Mucosa of stomach (tissue), 1 donor: Measurements from ENCODE around the gene SUSD3.

Source experiments
- H3K27me3 ChIP-seq: one replicate; pipeline ENCODE4 v1.7.0; 2013; ENCODE audit warnings: mild to moderate bottlenecking, low read length; ENCODE audit not compliant: control insufficient read depth, insufficient read depth
- H3K36me3 ChIP-seq: one replicate; pipeline ENCODE4 v1.7.0; 2013; ENCODE audit warnings: low read length; ENCODE audit not compliant: control insufficient read depth, insufficient read depth
- H3K4me1 ChIP-seq: one replicate; pipeline ENCODE4 v1.7.0; 2013; ENCODE audit warnings: mild to moderate bottlenecking, low read length; ENCODE audit not compliant: control insufficient read depth, insufficient read depth
- H3K4me3 ChIP-seq: one replicate; pipeline ENCODE4 v1.7.0; 2013; ENCODE audit warnings: low read length
- H3K9ac ChIP-seq: one replicate; pipeline ENCODE4 v1.7.0; 2013; ENCODE audit warnings: mild to moderate bottlenecking, low read length, moderate library complexity
- H3K9me3 ChIP-seq: one replicate; pipeline ENCODE4 v1.7.0; 2013; ENCODE audit warnings: mild to moderate bottlenecking, low read length, moderate library complexity; ENCODE audit not compliant: control insufficient read depth
- donor health status: Pancreatic carcinoma.

The SUSD3 gene

GRCh38 chr9:93123561-93124283, 65.2 kb downstream of the SUSD3 start:
- Histone ChIP-seq H3K9me3 (no peaks in the 10 kb centered on the region), H3K4me1 (peaks cover 22% of the 10 kb centered on the region), H3K27me3 (no peaks in the 10 kb centered on the region), H3K36me3 (no peaks in the 10 kb centered on the region), H3K9ac (no peak overlapping the region), H3K4me3 (no peak overlapping the region)

- no peak overlapping the region for H3K9ac ChIP-seq
- no peaks in the 10 kb centered on the region for H3K36me3 ChIP-seq
- no peaks in the 10 kb centered on the region for H3K9me3 ChIP-seq
- H3K4me3 ChIP-seq: no peak overlapping the region
- peaks cover 21% of the 10 kb centered on the region for H3K4me1 ChIP-seq
- no peaks in the 10 kb centered on the region for H3K27me3 ChIP-seq
Measured at GRCh38 chr9:93124793-93125192, 66.3 kb downstream of the SUSD3 start.

- Histone ChIP-seq H3K9ac (no peak overlapping the region), H3K27me3 (no peaks in the 10 kb centered on the region), H3K9me3 (no peaks in the 10 kb centered on the region), H3K4me3 (no peak overlapping the region), H3K36me3 (no peaks in the 10 kb centered on the region), H3K4me1 (peaks cover 17% of the 10 kb centered on the region)
Measured at GRCh38 chr9:93125331-93125894, 66.9 kb downstream of the SUSD3 start.

GRCh38 chr9:93126151-93126781, 67.8 kb downstream of the SUSD3 start:
- no peaks in the 10 kb centered on the region for H3K9me3 ChIP-seq
- no peaks in the 10 kb centered on the region for H3K36me3 ChIP-seq
- no peaks in the 10 kb centered on the region for H3K27me3 ChIP-seq
- H3K4me1 ChIP-seq: peaks cover 15% of the 10 kb centered on the region
- no peak overlapping the region for H3K9ac ChIP-seq
- no peak overlapping the region for H3K4me3 ChIP-seq

DNA sequence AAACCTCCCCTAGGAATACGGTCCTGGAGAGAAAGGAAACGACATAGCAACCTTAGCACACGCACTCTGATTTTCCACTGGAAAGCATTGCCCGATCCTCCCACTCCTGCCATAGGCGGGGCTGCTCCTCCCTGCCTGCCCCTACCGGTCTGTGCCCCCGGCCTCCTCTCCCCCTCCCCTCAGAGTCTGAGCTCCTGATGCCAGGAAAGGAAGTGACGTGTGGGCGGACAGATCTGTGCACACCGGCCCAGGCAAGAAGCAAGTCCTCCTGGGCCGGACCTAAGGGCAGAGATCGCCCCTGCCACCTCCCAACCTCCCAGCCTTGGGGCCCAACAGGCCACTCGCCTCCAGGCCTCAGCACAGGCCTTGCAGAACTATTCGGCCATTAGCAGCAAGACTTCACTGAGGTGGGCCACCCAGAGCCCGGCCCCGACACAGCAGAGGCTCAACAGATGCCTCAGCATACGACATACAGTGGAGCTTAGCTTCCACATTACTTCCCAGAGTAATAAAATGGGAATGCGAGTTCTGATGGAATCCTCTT, 68.4 kb downstream of the SUSD3 start:
- Histone ChIP-seq H3K4me1 (peaks cover 15% of the 10 kb centered on the region), H3K4me3 (no peak overlapping the region), H3K9ac (no peak overlapping the region), H3K27me3 (no peaks in the 10 kb centered on the region), H3K9me3 (no peaks in the 10 kb centered on the region), H3K36me3 (no peaks in the 10 kb centered on the region)

DNA sequence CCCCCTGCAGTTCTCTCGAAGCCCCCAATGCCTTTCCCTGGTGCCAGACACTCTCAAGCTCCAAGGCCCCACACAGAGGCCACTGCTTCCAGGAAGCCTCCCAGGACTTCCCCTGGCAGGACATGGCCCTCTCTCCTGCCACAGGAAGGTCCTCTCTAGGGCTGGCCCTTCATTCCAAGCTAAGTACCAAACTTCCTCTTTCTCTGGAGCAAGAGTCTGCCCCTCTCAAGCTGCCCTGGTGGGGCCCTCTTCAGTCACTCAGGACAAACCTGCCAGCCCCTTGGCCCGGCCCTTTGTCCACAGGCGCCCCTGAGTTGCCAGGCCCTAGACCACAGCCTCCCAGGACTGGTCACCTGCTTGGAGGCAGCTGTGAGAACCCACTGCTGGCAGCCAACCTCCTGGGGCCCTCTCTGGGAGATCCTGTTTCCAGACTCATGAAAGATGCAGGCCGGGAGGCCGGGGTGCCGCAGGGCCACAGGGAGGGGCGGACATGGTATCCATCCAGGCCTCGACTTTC, 69.0 kb downstream of the SUSD3 start:
- Histone ChIP-seq H3K27me3 (no peaks in the 10 kb centered on the region), H3K4me3 (no peak overlapping the region), H3K9ac (no peak overlapping the region), H3K4me1 (peaks cover 20% of the 10 kb centered on the region), H3K36me3 (no peaks in the 10 kb centered on the region), H3K9me3 (no peaks in the 10 kb centered on the region)

DNA sequence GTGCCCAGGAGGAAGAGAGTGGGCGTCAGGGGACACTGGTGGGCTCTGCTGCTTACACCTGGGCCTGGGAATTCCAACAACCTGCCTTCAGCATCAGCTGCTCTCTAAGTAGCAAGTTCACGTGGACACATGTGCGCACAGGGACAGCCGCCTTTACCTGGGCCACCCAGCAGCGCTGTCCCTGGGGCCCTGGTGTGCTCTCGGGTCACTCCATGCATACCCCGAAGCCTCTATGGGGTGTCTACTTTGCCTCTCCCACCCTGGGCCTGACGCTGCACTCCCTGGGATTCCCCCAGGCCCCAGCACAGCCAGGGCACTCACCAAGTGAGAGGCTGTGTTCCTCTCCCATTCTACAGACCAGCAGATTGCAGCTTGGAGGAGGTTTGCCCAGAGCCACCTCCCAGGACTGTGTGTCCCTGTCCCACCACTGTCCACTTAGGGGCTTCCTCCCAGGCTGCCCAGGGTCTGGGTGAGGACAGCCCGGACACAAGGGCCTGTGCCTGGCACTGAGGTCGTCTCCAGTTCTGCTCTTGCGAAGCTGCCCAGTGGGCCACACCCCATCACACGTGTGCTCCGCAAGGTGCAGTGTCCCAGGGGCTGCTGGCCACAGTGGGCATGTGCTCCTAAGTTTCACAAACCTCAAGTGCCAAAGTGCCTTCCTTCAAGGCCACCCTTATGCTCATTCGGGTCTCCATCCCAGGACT, 69.7 kb downstream of the SUSD3 start:
- H3K4me3 ChIP-seq: no peak overlapping the region
- no peaks in the 10 kb centered on the region for H3K9me3 ChIP-seq
- H3K4me1 ChIP-seq: peaks cover 27% of the 10 kb centered on the region
- no peak overlapping the region for H3K9ac ChIP-seq
- no peaks in the 10 kb centered on the region for H3K27me3 ChIP-seq
- H3K36me3 ChIP-seq: no peaks in the 10 kb centered on the region

- peaks cover 33% of the 10 kb centered on the region for H3K4me1 ChIP-seq
Measured at GRCh38 chr9:93128715-93129224, 70.3 kb downstream of the SUSD3 start.

DNA sequence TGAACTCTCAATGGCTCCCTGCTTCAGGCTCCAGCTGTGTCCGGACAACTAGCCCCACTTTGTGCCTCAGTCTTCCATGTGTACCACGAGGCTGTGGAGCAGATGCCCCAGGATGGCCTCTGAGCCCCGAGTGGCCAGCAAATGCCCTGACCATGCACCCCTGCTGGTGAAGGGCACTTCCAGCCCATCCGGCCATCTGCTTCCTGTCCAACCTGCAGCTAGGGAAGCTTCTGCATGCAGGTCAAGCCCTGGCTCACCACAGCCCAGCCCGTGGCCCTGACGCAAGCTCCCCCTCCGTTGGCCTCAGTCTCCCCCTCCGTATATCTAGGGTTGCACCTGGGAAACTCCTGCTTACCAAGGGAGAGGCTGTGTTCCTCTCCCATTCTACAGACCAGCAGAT, 70.8 kb downstream of the SUSD3 start:
- Histone ChIP-seq H3K9ac (no peak overlapping the region), H3K27me3 (no peaks in the 10 kb centered on the region), H3K9me3 (no peaks in the 10 kb centered on the region), H3K4me3 (no peak overlapping the region), H3K36me3 (no peaks in the 10 kb centered on the region), H3K4me1 (peaks cover 33% of the 10 kb centered on the region)

More at GRCh38 chr9:93128715-93129224, 70.3 kb downstream of the SUSD3 start:
- Histone ChIP-seq H3K4me3 (no peak overlapping the region), H3K27me3 (no peaks in the 10 kb centered on the region), H3K9ac (no peak overlapping the region), H3K9me3 (no peaks in the 10 kb centered on the region), H3K36me3 (no peaks in the 10 kb centered on the region)

GRCh38 chr9:93129691-93130500, 71.4 kb downstream of the SUSD3 start:
- H3K9me3 ChIP-seq: no peaks in the 10 kb centered on the region
- no peak overlapping the region for H3K4me3 ChIP-seq
- peaks cover under 1% of the 10 kb centered on the region for H3K27me3 ChIP-seq
- H3K4me1 ChIP-seq: peaks cover 37% of the 10 kb centered on the region
- H3K36me3 ChIP-seq: no peaks in the 10 kb centered on the region
- no peak overlapping the region for H3K9ac ChIP-seq

DNA sequence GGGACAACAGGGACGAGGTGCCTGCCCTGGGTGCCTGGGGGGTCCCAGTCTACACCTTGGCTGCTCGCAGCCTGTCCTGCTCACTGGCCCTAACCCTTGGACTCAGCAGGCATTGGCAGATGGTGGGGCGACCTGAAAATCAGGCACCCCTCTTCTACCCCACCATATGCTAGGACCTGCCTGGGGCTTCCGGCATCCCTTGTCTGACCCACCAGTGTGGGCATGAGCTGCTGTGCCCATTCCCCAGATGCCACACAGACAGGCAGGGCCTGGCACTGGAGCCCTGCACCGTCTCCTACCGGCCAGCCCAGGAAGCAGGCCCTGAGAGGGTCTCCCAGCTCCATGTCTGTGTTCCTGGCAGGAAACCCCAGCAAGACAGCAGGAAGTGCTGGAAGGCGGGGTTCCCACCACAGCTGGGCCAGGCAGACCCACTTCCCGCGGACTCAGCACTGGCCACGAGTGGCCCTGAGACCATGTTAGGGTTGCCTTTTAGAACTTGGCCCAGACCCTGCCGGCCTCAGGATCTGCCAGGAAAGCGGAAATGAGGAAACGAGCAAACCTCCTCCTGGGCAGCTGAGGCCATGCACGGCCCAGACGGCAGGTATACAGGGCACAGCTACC, 72.5 kb downstream of the SUSD3 start:
- peaks cover 43% of the 10 kb centered on the region for H3K4me1 ChIP-seq
- H3K9ac ChIP-seq: peak overlapping the region; percentile 11
- peaks cover 5% of the 10 kb centered on the region for H3K27me3 ChIP-seq
- no peaks in the 10 kb centered on the region for H3K36me3 ChIP-seq
- no peaks in the 10 kb centered on the region for H3K9me3 ChIP-seq
- no peak overlapping the region for H3K4me3 ChIP-seq
